HepG2 (cell line): ENCODE results near the gene GCM1. TPM values are rescaled to one million over a fixed set of nuclear protein-coding genes. Genes with fewer than 3 reads are reported as not detected.

Experiments
- BHLHE40 ChIP-seq: IDR thresholded peaks from 2 replicates; pipeline ENCODE4 v1.6.1; 2011; ENCODE audit warnings: low read length, improper control_type of control experiment
- CENPX ChIP-seq: sonication (generic); formaldehyde crosslinking; IDR thresholded peaks from 2 replicates; pipeline ENCODE4 v1.9.0; 2021; ENCODE audit warnings: mild to moderate bottlenecking, missing genetic modification reagents, moderate library complexity
- CHCHD3 ChIP-seq: sonication (generic); formaldehyde crosslinking; IDR thresholded peaks from 2 replicates; pipeline ENCODE4 v1.8.0; 2022; ENCODE audit warnings: mild to moderate bottlenecking, missing genetic modification reagents, moderate library complexity
- DNMT3B ChIP-seq: conservative IDR thresholded peaks from 2 replicates; pipeline ENCODE4 v1.6.1; 2016; ENCODE audit warnings: missing biosample characterization, control low read depth
- DPF2 ChIP-seq: sonication (generic); formaldehyde crosslinking; IDR thresholded peaks from 2 replicates; pipeline ENCODE4 v1.4.0; 2020; ENCODE audit warnings: mild to moderate bottlenecking, low read depth, missing genetic modification reagents, borderline replicate concordance
- MAFK ChIP-seq, 2 experiments: IDR thresholded peaks in 1 of 2; conservative IDR thresholded peaks in 1 of 2; 2 replicates each; pipeline ENCODE4 v1.6.1; 2011; ENCODE audit warnings: improper control_type of control experiment in 2 of 2, low read length in 2 of 2
- MED1 ChIP-seq: sonication (generic); formaldehyde crosslinking; IDR thresholded peaks from 2 replicates; pipeline ENCODE4 v1.4.0; 2020; ENCODE audit warnings: missing genetic modification reagents
- MIER3 ChIP-seq: IDR thresholded peaks from 2 replicates; pipeline ENCODE4 v1.6.1; 2016; ENCODE audit warnings: missing compliant biosample characterization, borderline replicate concordance
- NR2F1 ChIP-seq, 2 experiments: fragments of 450-650 bp in 1 of 2; formaldehyde crosslinking in 1 of 2; IDR thresholded peaks; 2 replicates each; pipeline versions ENCODE4 v1.5.0 to v1.6.1; 2016 to 2020; ENCODE audit warnings: mild to moderate bottlenecking in 1 of 2, missing compliant biosample characterization in 1 of 2, missing genetic modification reagents in 1 of 2, moderate library complexity in 1 of 2
- NR2F2 ChIP-seq: IDR thresholded peaks from 2 replicates; pipeline ENCODE4 v1.6.1; 2012; ENCODE audit warnings: low read depth, inconsistent platforms, borderline replicate concordance
- PHF8 ChIP-seq: sonication (generic); formaldehyde crosslinking; IDR thresholded peaks from 2 replicates; pipeline ENCODE4 v1.5.0; 2020; ENCODE audit warnings: missing genetic modification reagents
- PPARG ChIP-seq: conservative IDR thresholded peaks from 2 replicates; pipeline ENCODE4 v1.6.1; 2016; ENCODE audit warnings: missing biosample characterization, missing genetic modification reagents
- SYNCRIP ChIP-seq: fragments of 200-400 bp; formaldehyde crosslinking; IDR thresholded peaks from 2 replicates; pipeline ENCODE4 v1.6.1; 2018; ENCODE audit warnings: mild to moderate bottlenecking, low read depth, low read length; ENCODE audit not compliant: insufficient read depth
- TOPORS ChIP-seq: sonication (generic); formaldehyde crosslinking; IDR thresholded peaks from 2 replicates; pipeline ENCODE4 v1.8.0; 2023; ENCODE audit warnings: mild to moderate bottlenecking, missing genetic modification reagents
- ZC3H13 ChIP-seq: sonication (generic); formaldehyde crosslinking; IDR thresholded peaks from 2 replicates; pipeline ENCODE4 v1.8.1; 2023; ENCODE audit warnings: mild to moderate bottlenecking, missing genetic modification reagents, moderate library complexity
- ZNF121 ChIP-seq: sonication (generic); formaldehyde crosslinking; IDR thresholded peaks from 2 replicates; pipeline ENCODE4 v1.5.0; 2020; ENCODE audit warnings: mild to moderate bottlenecking, missing genetic modification reagents
- ZNF83 ChIP-seq: sonication (generic); formaldehyde crosslinking; IDR thresholded peaks from 2 replicates; pipeline ENCODE4 v1.4.0; 2020; ENCODE audit warnings: missing genetic modification reagents, mild to moderate bottlenecking, borderline replicate concordance
- ZNF839 ChIP-seq: sonication (generic); formaldehyde crosslinking; IDR thresholded peaks from 2 replicates; pipeline ENCODE4 v1.4.0; 2020; ENCODE audit warnings: missing genetic modification reagents, mild to moderate bottlenecking, borderline replicate concordance
- polyA plus RNA-seq, 8 experiments: library from polyadenylated mRNA; depleted of rRNA in 3 of 8; stranded (reverse) in 7 of 8; unstranded in 1 of 8; fragments of >200 nt; fragmentation: Illumina TruSeq in 4 of 8; extraction: Trizol in 4 of 8; gene quantifications; 2 replicates each; pipeline versions ENCODE4 v1.2.1 to v1.2.3, GENCODE V29; 2011 to 2016; ENCODE audit warnings: low read depth in 4 of 8, missing spikeins in 1 of 8, mixed read lengths in 1 of 8; ENCODE audit not compliant: insufficient read depth in 1 of 8
- total RNA-seq, 5 experiments: library from RNA; depleted of rRNA; stranded (reverse); fragments of >200 nt; fragmentation: Illumina TruSeq; extraction: Trizol; gene quantifications; 2 replicates each; pipeline ENCODE4 v1.2.3, GENCODE V29; 2016; ENCODE audit warnings: low read depth in 1 of 5
- TF ChIP-seq, protein P1 (sequence below): sonication (generic); formaldehyde crosslinking; IDR thresholded peaks from 2 replicates; pipeline ENCODE4 v1.4.0; 2020; ENCODE audit warnings: missing genetic modification reagents
- TF ChIP-seq, protein P2 (sequence below): sonication (generic); formaldehyde crosslinking; IDR thresholded peaks from 2 replicates; pipeline ENCODE4 v1.5.1; 2020; ENCODE audit warnings: mild to moderate bottlenecking, moderate library complexity, missing genetic modification reagents
- TF ChIP-seq, protein P3 (sequence below): sonication (generic); formaldehyde crosslinking; IDR thresholded peaks from 2 replicates; pipeline ENCODE4 v1.4.0; 2020; ENCODE audit warnings: missing genetic modification reagents
- TF ChIP-seq, protein P4 (sequence below): IDR thresholded peaks from 2 replicates; pipeline ENCODE4 v1.6.1; 2016; ENCODE audit warnings: mild to moderate bottlenecking, missing biosample characterization, missing genetic modification reagents

GCM1 gene
- total and polyA plus RNA-seq, 2 of the 13 experiments (the other 11 are each of a cell fraction or from before 2014, with no cell fraction given), result 0.04 to 0.13 TPM

DNA sequence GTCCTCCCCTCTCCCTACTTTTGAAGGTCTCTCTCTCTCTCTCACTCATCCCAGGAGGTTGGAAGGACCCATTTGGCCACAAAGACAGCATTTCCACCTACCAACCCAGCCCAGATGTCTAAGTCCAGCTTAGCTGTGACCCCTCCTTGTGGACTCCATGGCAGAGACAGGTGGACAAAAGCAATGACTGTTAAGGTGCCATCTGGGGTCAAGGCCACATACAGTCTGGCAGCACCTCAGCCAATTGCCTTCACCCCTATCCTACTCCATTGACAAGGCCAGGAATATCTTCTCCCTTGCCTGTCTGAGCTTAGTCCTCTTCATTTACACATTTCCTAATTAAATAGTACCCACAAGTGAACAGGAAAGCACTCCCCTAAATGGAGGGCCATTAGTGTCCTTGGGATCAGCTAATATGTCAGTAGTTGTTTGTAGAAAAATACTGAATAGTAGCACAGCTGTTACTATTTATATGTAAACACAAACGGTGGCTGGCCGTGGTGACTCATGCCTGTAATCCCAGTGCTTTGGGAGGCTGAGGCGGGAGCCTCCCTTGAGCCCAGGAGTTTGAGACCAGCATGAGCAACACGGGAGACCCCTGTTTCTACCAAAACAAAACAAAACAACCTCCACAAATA, 28.8 kb downstream of the GCM1 start (continued):
- TF ChIP-seq ZC3H13 (no peak), MED1 (CRISPR knock-in tag) (peak; percentile 79), BHLHE40 (peak; percentile 46; the same call in 1 of the 2 replicates), ZNF121 (CRISPR knock-in tag) (peak; percentile 49; the same call in 1 of the 2 replicates), DPF2 (peak; percentile 64; the same call in 1 of the 2 replicates), MAFK (conservative IDR thresholded peaks at IDR 0.05 in 1 of 2, IDR thresholded peaks at IDR 0.05 in 1 of 2; ENCODE audit: low read length in 2 of 2) (peak in 1 of 2 experiments; percentile 74; a peak in 1 of 4 replicates), CENPX (CRISPR knock-in tag) (no peak), MIER3 (CRISPR knock-in tag) (peak; percentile 53; the same call in 1 of the 2 replicates), NR2F2 (peak; percentile 90), DNMT3B (CRISPR knock-in tag) (peak; percentile 50; the same call in 1 of the 2 replicates), SYNCRIP (no peak), ZNF83 (no peak), PPARG (CRISPR knock-in tag) (peak; percentile 79), NR2F1 (CRISPR knock-in tag; IDR thresholded peaks at IDR 0.05) (peak; percentile 94 to 97), ZNF839 (CRISPR knock-in tag) (peak; percentile 45; the same call in 1 of the 2 replicates), PHF8 (0 out of 2 replicates have a peak, but pooled peaks have one; percentile 13), TOPORS (CRISPR knock-in tag) (peak; percentile 76; the same call in 1 of the 2 replicates), CHCHD3 (CRISPR knock-in tag) (no peak)
- TF ChIP-seq, protein P1, sequence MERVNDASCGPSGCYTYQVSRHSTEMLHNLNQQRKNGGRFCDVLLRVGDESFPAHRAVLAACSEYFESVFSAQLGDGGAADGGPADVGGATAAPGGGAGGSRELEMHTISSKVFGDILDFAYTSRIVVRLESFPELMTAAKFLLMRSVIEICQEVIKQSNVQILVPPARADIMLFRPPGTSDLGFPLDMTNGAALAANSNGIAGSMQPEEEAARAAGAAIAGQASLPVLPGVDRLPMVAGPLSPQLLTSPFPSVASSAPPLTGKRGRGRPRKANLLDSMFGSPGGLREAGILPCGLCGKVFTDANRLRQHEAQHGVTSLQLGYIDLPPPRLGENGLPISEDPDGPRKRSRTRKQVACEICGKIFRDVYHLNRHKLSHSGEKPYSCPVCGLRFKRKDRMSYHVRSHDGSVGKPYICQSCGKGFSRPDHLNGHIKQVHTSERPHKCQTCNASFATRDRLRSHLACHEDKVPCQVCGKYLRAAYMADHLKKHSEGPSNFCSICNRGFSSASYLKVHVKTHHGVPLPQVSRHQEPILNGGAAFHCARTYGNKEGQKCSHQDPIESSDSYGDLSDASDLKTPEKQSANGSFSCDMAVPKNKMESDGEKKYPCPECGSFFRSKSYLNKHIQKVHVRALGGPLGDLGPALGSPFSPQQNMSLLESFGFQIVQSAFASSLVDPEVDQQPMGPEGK (CRISPR knock-in tag), result 0 out of 2 replicates have a peak, but pooled peaks have one; percentile 46
- TF ChIP-seq, protein P2, sequence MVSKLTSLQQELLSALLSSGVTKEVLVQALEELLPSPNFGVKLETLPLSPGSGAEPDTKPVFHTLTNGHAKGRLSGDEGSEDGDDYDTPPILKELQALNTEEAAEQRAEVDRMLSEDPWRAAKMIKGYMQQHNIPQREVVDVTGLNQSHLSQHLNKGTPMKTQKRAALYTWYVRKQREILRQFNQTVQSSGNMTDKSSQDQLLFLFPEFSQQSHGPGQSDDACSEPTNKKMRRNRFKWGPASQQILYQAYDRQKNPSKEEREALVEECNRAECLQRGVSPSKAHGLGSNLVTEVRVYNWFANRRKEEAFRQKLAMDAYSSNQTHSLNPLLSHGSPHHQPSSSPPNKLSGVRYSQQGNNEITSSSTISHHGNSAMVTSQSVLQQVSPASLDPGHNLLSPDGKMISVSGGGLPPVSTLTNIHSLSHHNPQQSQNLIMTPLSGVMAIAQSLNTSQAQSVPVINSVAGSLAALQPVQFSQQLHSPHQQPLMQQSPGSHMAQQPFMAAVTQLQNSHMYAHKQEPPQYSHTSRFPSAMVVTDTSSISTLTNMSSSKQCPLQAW (CRISPR knock-in tag), result peak; percentile 83; the same call in 1 of the 2 replicates
- TF ChIP-seq, protein P3, sequence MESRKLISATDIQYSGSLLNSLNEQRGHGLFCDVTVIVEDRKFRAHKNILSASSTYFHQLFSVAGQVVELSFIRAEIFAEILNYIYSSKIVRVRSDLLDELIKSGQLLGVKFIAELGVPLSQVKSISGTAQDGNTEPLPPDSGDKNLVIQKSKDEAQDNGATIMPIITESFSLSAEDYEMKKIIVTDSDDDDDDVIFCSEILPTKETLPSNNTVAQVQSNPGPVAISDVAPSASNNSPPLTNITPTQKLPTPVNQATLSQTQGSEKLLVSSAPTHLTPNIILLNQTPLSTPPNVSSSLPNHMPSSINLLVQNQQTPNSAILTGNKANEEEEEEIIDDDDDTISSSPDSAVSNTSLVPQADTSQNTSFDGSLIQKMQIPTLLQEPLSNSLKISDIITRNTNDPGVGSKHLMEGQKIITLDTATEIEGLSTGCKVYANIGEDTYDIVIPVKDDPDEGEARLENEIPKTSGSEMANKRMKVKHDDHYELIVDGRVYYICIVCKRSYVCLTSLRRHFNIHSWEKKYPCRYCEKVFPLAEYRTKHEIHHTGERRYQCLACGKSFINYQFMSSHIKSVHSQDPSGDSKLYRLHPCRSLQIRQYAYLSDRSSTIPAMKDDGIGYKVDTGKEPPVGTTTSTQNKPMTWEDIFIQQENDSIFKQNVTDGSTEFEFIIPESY (CRISPR knock-in tag), result peak; percentile 5; the same call in 1 of the 2 replicates
- TF ChIP-seq, protein P4, sequence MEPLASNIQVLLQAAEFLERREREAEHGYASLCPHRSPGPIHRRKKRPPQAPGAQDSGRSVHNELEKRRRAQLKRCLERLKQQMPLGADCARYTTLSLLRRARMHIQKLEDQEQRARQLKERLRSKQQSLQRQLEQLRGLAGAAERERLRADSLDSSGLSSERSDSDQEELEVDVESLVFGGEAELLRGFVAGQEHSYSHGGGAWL (CRISPR knock-in tag), result 0 out of 2 replicates have a peak, but pooled peaks have one; percentile 6
